GM19099 (cell line): ENCODE data around the gene TMEM14C.
A peak's percentile ranks its signal among the peaks of the same experiment; 100 is the strongest.

ENCODE experiments used
- POLR2A ChIP-seq: IDR thresholded peaks from 3 replicates; pipeline ENCODE4 v1.6.1; 2011; ENCODE audit warnings: low read depth; ENCODE audit not compliant: insufficient read length; ENCODE audit errors: extremely low read depth

TMEM14C gene

GRCh38 chr6:10696655-10697054, 26.2 kb upstream of the TMEM14C start:
- TF ChIP-seq POLR2A, result no peak

GRCh38 chr6:10713962-10714361, 8.9 kb upstream of the TMEM14C start:
- no peak for TF ChIP-seq POLR2A

- TF ChIP-seq POLR2A, result peak; percentile 32
Measured at GRCh38 chr6:10719296-10719963, 3.4 kb upstream of the TMEM14C start.

GRCh38 chr6:10719964-10720264, 3.0 kb upstream of the TMEM14C start:
- no peak for TF ChIP-seq POLR2A

- TF ChIP-seq POLR2A, result peak; percentile 79
Measured at GRCh38 chr6:10720265-10720959, 2.5 kb upstream of the TMEM14C start.

- TF ChIP-seq POLR2A, result peak; percentile 58
Measured at GRCh38 chr6:10720960-10721849, 1.7 kb upstream of the TMEM14C start.

- TF ChIP-seq POLR2A, result no peak
Measured at GRCh38 chr6:10721850-10722569, 860 bp upstream of the TMEM14C start.

GRCh38 chr6:10722570-10722819, 375 bp upstream of the TMEM14C start:
- no peak for TF ChIP-seq POLR2A

- no peak for TF ChIP-seq POLR2A
Measured at GRCh38 chr6:10723567-10723881, 654 bp downstream of the TMEM14C start.

- no peak for TF ChIP-seq POLR2A
Measured at GRCh38 chr6:10725044-10725443, 2.2 kb downstream of the TMEM14C start.

GRCh38 chr6:10725716-10726115, 2.8 kb downstream of the TMEM14C start:
- no peak for TF ChIP-seq POLR2A

- no peak for TF ChIP-seq POLR2A
Measured at GRCh38 chr6:10730254-10730653, 7.4 kb downstream of the TMEM14C start.

- TF ChIP-seq POLR2A, result no peak
Measured at GRCh38 chr6:10733151-10733715, 10.4 kb downstream of the TMEM14C start.

- no peak for TF ChIP-seq POLR2A
Measured at GRCh38 chr6:10733863-10734262, 11.0 kb downstream of the TMEM14C start.

- no peak for TF ChIP-seq POLR2A
Measured at GRCh38 chr6:10736731-10737130, 13.9 kb downstream of the TMEM14C start.
